GM12874 (cell line): ENCODE results near the gene PROSER2.

Source experiments
- CTCF ChIP-seq: IDR thresholded peaks from 2 replicates; pipeline ENCODE4 v1.5.1; 2011; ENCODE audit warnings: low read depth, mild to moderate bottlenecking, control low read depth, low read length, moderate library complexity; ENCODE audit not compliant: insufficient read depth

Gene PROSER2

GRCh38 chr10:11796474-11796873 is 26.7 kb upstream of the PROSER2 start:
- no peak for TF ChIP-seq CTCF

DNA sequence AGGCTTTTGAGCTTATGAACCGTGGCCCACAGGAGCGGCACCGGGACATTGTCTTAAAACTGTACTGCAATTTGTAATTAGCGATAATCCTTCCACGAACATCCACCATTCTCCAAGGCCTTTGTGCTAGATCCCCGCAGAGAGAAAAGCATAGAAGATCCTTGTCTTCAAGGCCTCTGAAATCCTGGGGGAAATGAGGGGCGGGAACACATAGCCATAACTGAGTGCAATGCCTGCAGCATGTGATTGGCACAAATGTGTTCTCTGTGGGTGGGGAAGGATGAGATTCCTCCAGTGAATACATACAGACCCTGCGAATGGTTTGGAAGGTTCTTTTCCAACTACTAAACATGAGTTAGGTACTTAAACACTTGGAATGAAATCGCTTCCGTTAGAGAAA is 25.9 kb upstream of the PROSER2 start:
- no peak for TF ChIP-seq CTCF

GRCh38 chr10:11797847-11798633 is 25.1 kb upstream of the PROSER2 start:
- TF ChIP-seq CTCF = no peak

DNA sequence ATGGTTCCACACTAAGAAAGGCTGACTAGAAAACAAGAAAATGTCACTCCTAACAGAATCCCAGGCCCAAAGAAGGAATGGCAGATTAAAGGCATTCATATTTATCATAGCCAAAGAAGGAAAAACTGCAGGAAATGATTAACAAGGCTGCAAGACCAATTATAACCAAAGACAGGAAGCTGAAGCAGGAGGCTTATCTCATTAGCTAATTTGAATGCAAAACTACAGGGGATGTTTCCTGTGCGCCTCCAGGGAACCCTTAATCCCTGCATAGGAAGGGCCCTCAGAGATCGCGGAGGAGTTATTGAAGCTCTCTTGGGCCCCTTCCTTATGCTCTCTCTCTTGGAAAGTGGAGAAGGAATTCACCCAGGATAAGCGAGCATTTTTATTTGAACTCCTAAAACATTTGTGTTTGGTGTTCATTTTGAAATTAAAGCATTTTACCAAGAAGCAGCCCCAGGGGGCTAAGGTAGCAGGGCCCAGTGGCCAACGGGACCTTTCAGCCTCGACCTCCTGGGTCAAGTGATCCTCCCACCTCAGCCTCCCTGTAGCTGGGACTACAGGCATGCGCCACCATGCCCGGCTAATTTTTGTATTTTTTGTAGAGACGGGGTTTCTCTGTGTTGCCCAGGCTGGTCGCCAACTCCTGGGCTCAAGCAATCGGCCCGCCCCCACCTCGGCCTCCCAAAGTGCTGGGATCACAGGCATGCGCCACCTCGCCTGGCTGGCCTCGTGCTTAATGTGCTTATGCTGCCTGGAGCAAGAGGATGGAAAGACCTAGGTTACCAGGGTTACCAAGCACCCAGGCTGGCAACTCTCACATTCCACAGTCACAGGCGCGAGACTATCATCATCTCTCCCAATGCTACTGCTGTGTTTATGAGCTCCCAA is 24.1 kb upstream of the PROSER2 start:
- TF ChIP-seq CTCF = no peak

GRCh38 chr10:11799736-11800080 is 23.4 kb upstream of the PROSER2 start:
- no peak for TF ChIP-seq CTCF

- no peak for TF ChIP-seq CTCF
These were observed 18.8 kb upstream of the PROSER2 start for GRCh38 chr10:11804336-11804735.

DNA sequence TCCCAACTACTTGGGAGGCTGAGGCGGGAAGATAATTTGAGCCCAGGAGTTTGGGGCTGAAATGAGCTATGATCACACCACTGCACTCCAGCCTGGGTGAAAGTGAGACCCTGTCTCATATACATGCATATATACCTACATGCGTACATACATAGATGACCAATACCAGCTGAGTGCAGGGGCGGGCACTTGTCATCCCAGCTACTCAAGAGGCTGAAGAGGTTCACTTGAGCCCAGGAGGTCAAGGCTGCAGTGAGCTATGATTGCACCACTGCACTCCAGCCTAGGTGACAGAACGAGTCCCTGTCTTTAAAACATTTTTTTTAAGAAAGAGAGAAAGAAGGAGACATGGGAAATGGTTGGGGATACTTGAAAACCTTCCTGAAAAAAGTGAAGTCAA is 17.4 kb upstream of the PROSER2 start:
- TF ChIP-seq CTCF = no peak
